ENCODE measurements around the gene UROS. TPM values are rescaled to one million over a fixed set of nuclear protein-coding genes. Genes with fewer than 3 reads are reported as not detected.

Gene UROS
- total and polyA plus RNA-seq, 2 donors (not counting 3 experiments of a cell fraction or from before 2014, with no cell fraction given), result 38.4 to 42.0 TPM

- ChIA-PET CTCF (no interaction called here), POLR2A (no interaction called here)
- Histone ChIP-seq H3K4me1 (ENCODE audit: control insufficient read depth, extremely low read depth, insufficient read depth, low read length) (peaks cover 14% of the 10 kb centered on the region), H3K27me3 (ENCODE audit: control insufficient read depth in 2 of 2, insufficient read depth in 2 of 2, low read length in 2 of 2) (no peaks in the 10 kb centered on the region), H3K27ac (ENCODE audit: insufficient read depth, low read depth, low read length) (no peak overlapping the region), H3K9ac (replicated peaks; ENCODE audit: extremely low read depth, insufficient read depth, low read length) (no peak overlapping the region), H3K36me3 (ENCODE audit: control insufficient read depth in 2 of 2, extremely low read depth in 1 of 2, insufficient read depth in 2 of 2, low read length in 2 of 2) (peaks cover 23 to 24% of the 10 kb centered on the region in 2 experiments), H4K20me1 (replicated peaks; ENCODE audit: control insufficient read depth, extremely low read depth, insufficient read depth, low read length) (no peaks in the 10 kb centered on the region), H2AFZ (ENCODE audit: low read depth, low read length) (no peak overlapping the region), H3K79me2 (ENCODE audit: control insufficient read depth, insufficient read depth, low read length) (no peaks in the 10 kb centered on the region), H3K9me3 (replicated peaks; ENCODE audit: control insufficient read depth, insufficient read depth, low read length) (no peaks in the 10 kb centered on the region), H3K4me2 (ENCODE audit: insufficient read depth, low read length) (no peak overlapping the region), H3K4me3 (replicated peaks in 1 of 3; ENCODE audit: insufficient read depth in 1 of 3, low read depth in 1 of 3, low read length in 3 of 3) (no peak overlapping the region), H3K9me1 (replicated peaks; ENCODE audit: control insufficient read depth, extremely low read depth, insufficient read depth, low read length) (no peaks in the 10 kb centered on the region)
- TF ChIP-seq POLR2AphosphoS5 (IDR thresholded peaks at IDR 0.05; ENCODE audit: insufficient read depth, low read depth, low read length) (peak; percentile 10), CTCF (IDR thresholded peaks at IDR 0.05; ENCODE audit: extremely low read depth in 1 of 2, insufficient read depth in 1 of 2, low read depth in 1 of 2, low read length in 2 of 2) (no peak)
- BruUV-seq (replicated peaks), result no TSS peak
- DNase-seq (ENCODE audit: low read depth, low spot score) (no peak), FAIRE-seq (no peak)
- dilution Hi-C loops (cut with MboI; ENCODE audit: extremely low pct_ligation_motif_present, low sequenced_read_pairs), result no loop called here
- intact Hi-C loops (cut with micrococcal nuclease), result no loop called here
Measured at GRCh38 chr10:125838802-125839575, 15.9 kb upstream of the UROS start.

- ChIA-PET POLR2A (no interaction called here), CTCF (no interaction called here)
- H3K9me3 ChIP-seq (replicated peaks; ENCODE audit: control insufficient read depth, insufficient read depth, low read length), result no peaks in the 10 kb centered on the region
- no peak for DNase-seq (ENCODE audit: low read depth, low spot score)
- H3K27ac ChIP-seq (ENCODE audit: insufficient read depth, low read depth, low read length), result no peak overlapping the region
- dilution Hi-C loops (cut with MboI; ENCODE audit: extremely low pct_ligation_motif_present, low sequenced_read_pairs), result no loop called here
- H3K9me1 ChIP-seq (replicated peaks; ENCODE audit: control insufficient read depth, extremely low read depth, insufficient read depth, low read length), result no peaks in the 10 kb centered on the region
- no peak overlapping the region for H3K4me2 ChIP-seq (ENCODE audit: insufficient read depth, low read length)
- peaks cover 13% of the 10 kb centered on the region for H3K4me1 ChIP-seq (ENCODE audit: control insufficient read depth, extremely low read depth, insufficient read depth, low read length)
- no peak overlapping the region for H3K9ac ChIP-seq (replicated peaks; ENCODE audit: extremely low read depth, insufficient read depth, low read length)
- peaks cover 30 to 31% of the 10 kb centered on the region in 2 experiments for H3K36me3 ChIP-seq (ENCODE audit: control insufficient read depth in 2 of 2, extremely low read depth in 1 of 2, insufficient read depth in 2 of 2, low read length in 2 of 2)
- no peak for FAIRE-seq
- no peak for TF ChIP-seq POLR2A (IDR thresholded peaks at IDR 0.05; ENCODE audit: low read depth, low read length)
- no peak for TF ChIP-seq CTCF (IDR thresholded peaks at IDR 0.05; ENCODE audit: extremely low read depth in 1 of 2, insufficient read depth in 1 of 2, low read depth in 1 of 2, low read length in 2 of 2)
- TF ChIP-seq FOS (IDR thresholded peaks at IDR 0.05; ENCODE audit: borderline replicate concordance, insufficient read depth, low read length), result no peak
- no peak overlapping the region for H3K4me3 ChIP-seq (replicated peaks in 1 of 3; ENCODE audit: insufficient read depth in 1 of 3, low read depth in 1 of 3, low read length in 3 of 3)
- H4K20me1 ChIP-seq (replicated peaks; ENCODE audit: control insufficient read depth, extremely low read depth, insufficient read depth, low read length), result no peaks in the 10 kb centered on the region
- H2AFZ ChIP-seq (ENCODE audit: low read depth, low read length), result no peak overlapping the region
- no peaks in the 10 kb centered on the region for H3K79me2 ChIP-seq (ENCODE audit: control insufficient read depth, insufficient read depth, low read length)
- no TSS peak for BruUV-seq (replicated peaks)
- intact Hi-C loops (cut with micrococcal nuclease), result no loop called here
- no peaks in the 10 kb centered on the region for H3K27me3 ChIP-seq (ENCODE audit: control insufficient read depth in 2 of 2, insufficient read depth in 2 of 2, low read length in 2 of 2)
Measured at GRCh38 chr10:125836746-125837145, 13.7 kb upstream of the UROS start.

Data from endothelial cell of umbilical vein (primary cell).